H9 (cell line): ENCODE measurements around the gene BACE1-AS. TPM values are rescaled to one million over a fixed set of nuclear protein-coding genes. Genes with fewer than 3 reads are reported as not detected.

Experiments used
- DNase-seq: peaks from one replicate; pipeline ENCODE4 v3.0.0-alpha.2; 2017
- H2AFZ ChIP-seq: one replicate; pipeline ENCODE4 v1.6.1; 2013; ENCODE audit warnings: mild to moderate bottlenecking, low read length, control low read depth, moderate library complexity
- H2AK5ac ChIP-seq: 2 replicates; pipeline ENCODE4 v1.6.1; 2013; ENCODE audit warnings: low read length, control low read depth, mixed read lengths; ENCODE audit not compliant: insufficient read length
- H2BK120ac ChIP-seq: one replicate; pipeline ENCODE4 v1.6.1; 2013; ENCODE audit warnings: low read depth, mild to moderate bottlenecking, low read length, control low read depth, inconsistent platforms; ENCODE audit not compliant: poor library complexity, severe bottlenecking
- H2BK12ac ChIP-seq: 2 replicates; pipeline ENCODE4 v1.6.1; 2013; ENCODE audit warnings: low read length, control low read depth, mixed read lengths, low read depth; ENCODE audit not compliant: insufficient read length
- H2BK15ac ChIP-seq: 2 replicates; pipeline ENCODE4 v1.6.1; 2013; ENCODE audit warnings: low read depth, low read length, control low read depth
- H2BK20ac ChIP-seq: one replicate; pipeline ENCODE4 v1.6.1; 2013; ENCODE audit warnings: low read depth, mild to moderate bottlenecking, low read length, control low read depth, inconsistent platforms; ENCODE audit not compliant: poor library complexity, severe bottlenecking
- H2BK5ac ChIP-seq: 2 replicates; pipeline ENCODE4 v1.6.1; 2013; ENCODE audit warnings: low read length, control low read depth, mixed read lengths; ENCODE audit not compliant: insufficient read length
- H3K14ac ChIP-seq: 2 replicates; pipeline ENCODE4 v1.6.1; 2013; ENCODE audit warnings: low read length, control low read depth; ENCODE audit not compliant: insufficient read depth
- H3K18ac ChIP-seq: 2 replicates; pipeline ENCODE4 v1.6.1; 2013; ENCODE audit warnings: low read depth, mild to moderate bottlenecking, mixed read lengths, low read length, control low read depth; ENCODE audit not compliant: insufficient read length
- H3K23ac ChIP-seq: 2 replicates; pipeline ENCODE4 v1.6.1; 2013; ENCODE audit warnings: low read length, control low read depth, mixed read lengths, low read depth; ENCODE audit not compliant: insufficient read length
- H3K23me2 ChIP-seq: 2 replicates; pipeline ENCODE4 v1.6.1; 2013; ENCODE audit warnings: low read depth, mild to moderate bottlenecking, mixed read lengths, low read length, control low read depth; ENCODE audit not compliant: insufficient read length, poor library complexity, severe bottlenecking
- H3K27ac ChIP-seq: 2 replicates; pipeline ENCODE4 v1.5.1; 2013; ENCODE audit warnings: low read length, control low read depth, mixed read lengths, low read depth; ENCODE audit not compliant: insufficient read length
- H3K27me3 ChIP-seq: 2 replicates; pipeline ENCODE4 v1.6.1; 2013; ENCODE audit warnings: low read length, control low read depth, inconsistent platforms; ENCODE audit not compliant: insufficient read depth
- H3K4ac ChIP-seq: 2 replicates; pipeline ENCODE4 v1.6.1; 2013; ENCODE audit warnings: low read depth, mild to moderate bottlenecking, control low read depth, inconsistent platforms, low read length, moderate library complexity
- H3K4me1 ChIP-seq: 2 replicates; pipeline ENCODE4 v1.6.1; 2013; ENCODE audit warnings: low read length, control low read depth, inconsistent platforms; ENCODE audit not compliant: insufficient read depth
- H3K4me2 ChIP-seq: 2 replicates; pipeline ENCODE4 v1.6.1; 2013; ENCODE audit warnings: low read length, control low read depth, mixed read lengths; ENCODE audit not compliant: insufficient read length, insufficient read depth
- H3K56ac ChIP-seq: 2 replicates; pipeline ENCODE4 v1.6.1; 2013; ENCODE audit warnings: low read depth, mild to moderate bottlenecking, mixed read lengths, low read length, control low read depth; ENCODE audit not compliant: insufficient read length
- H3K79me1 ChIP-seq: 2 replicates; pipeline ENCODE4 v1.6.1; 2013; ENCODE audit warnings: low read depth, mild to moderate bottlenecking, moderate library complexity, low read length, control low read depth, inconsistent platforms; ENCODE audit not compliant: insufficient read depth, poor library complexity, severe bottlenecking
- H3K79me2 ChIP-seq: 2 replicates; pipeline ENCODE4 v1.6.1; 2013; ENCODE audit warnings: low read length, control low read depth, inconsistent platforms; ENCODE audit not compliant: insufficient read depth
- H3K9ac ChIP-seq: 2 replicates; pipeline ENCODE4 v1.6.1; 2013; ENCODE audit warnings: low read length, control low read depth, mixed read lengths; ENCODE audit not compliant: insufficient read length; ENCODE audit errors: extremely low read depth
- H3K9me3 ChIP-seq: one replicate; pipeline ENCODE4 v1.6.1; 2013; ENCODE audit warnings: low read depth, low read length, inconsistent platforms; ENCODE audit not compliant: control insufficient read depth
- H3T11ph ChIP-seq: one replicate; pipeline ENCODE4 v1.6.1; 2013; ENCODE audit warnings: mild to moderate bottlenecking, low read length, control low read depth, inconsistent platforms
- H4K20me1 ChIP-seq: one replicate; pipeline ENCODE4 v1.6.1; 2013; ENCODE audit not compliant: control insufficient read depth, insufficient read length, insufficient read depth
- H4K5ac ChIP-seq: 2 replicates; pipeline ENCODE4 v1.6.1; 2013; ENCODE audit warnings: low read depth, mild to moderate bottlenecking, mixed read lengths, low read length, control low read depth; ENCODE audit not compliant: insufficient read length
- H4K8ac ChIP-seq: replicated peaks from 2 replicates; pipeline ENCODE4 v1.6.1; 2013; ENCODE audit warnings: low read length, control low read depth, mixed read lengths, low read depth; ENCODE audit not compliant: insufficient read length
- H4K91ac ChIP-seq: 2 replicates; pipeline ENCODE4 v1.6.1; 2013; ENCODE audit warnings: low read depth, mild to moderate bottlenecking, moderate library complexity, mixed read lengths, low read length, control low read depth; ENCODE audit not compliant: insufficient read length
- H3K27ac Mint-ChIP-seq, 3 experiments: 2 replicates in 2 of 3; 3 replicates in 1 of 3; pipeline ENCODE4 v1.8.0; 2020 to 2021; ENCODE audit warnings: mixed read lengths in 3 of 3, mild to moderate bottlenecking in 1 of 3, moderate library complexity in 1 of 3
- H3K27me3 Mint-ChIP-seq: 2 replicates; pipeline ENCODE4 v1.8.0; 2021; ENCODE audit warnings: low read depth, mild to moderate bottlenecking, moderate library complexity, mixed read lengths
- H3K36me3 Mint-ChIP-seq, 3 experiments: 2 replicates in 2 of 3; 3 replicates in 1 of 3; pipeline ENCODE4 v1.8.0; 2020 to 2021; ENCODE audit warnings: low read depth in 3 of 3, mixed read lengths in 3 of 3; ENCODE audit not compliant: insufficient read depth in 1 of 3
- H3K4me1 Mint-ChIP-seq, 2 experiments: 2 replicates each; pipeline ENCODE4 v1.8.0; 2020; ENCODE audit warnings: mixed read lengths in 2 of 2
- H3K4me3 Mint-ChIP-seq, 2 experiments: 2 replicates in 1 of 2; 3 replicates in 1 of 2; pipeline ENCODE4 v1.8.0; 2020 to 2021; ENCODE audit warnings: mild to moderate bottlenecking in 2 of 2, mixed read lengths in 2 of 2, moderate library complexity in 1 of 2
- H3K9me3 Mint-ChIP-seq, 2 experiments: 2 replicates in 1 of 2; 3 replicates in 1 of 2; pipeline ENCODE4 v1.8.0; 2020; ENCODE audit warnings: mild to moderate bottlenecking in 2 of 2, mixed read lengths in 2 of 2, moderate library complexity in 1 of 2
- CTCF ChIP-seq: fragments of 200-600 bp; sonication (generic); conservative IDR thresholded peaks from 3 replicates; pipeline ENCODE4 v1.8.0; 2021; ENCODE audit warnings: antibody characterized with exemption, mild to moderate bottlenecking
- WGBS: extraction: QIAGEN DNeasy Blood & Tissue Kit; methylation state at CpG from one replicate; pipeline ENCODE4 v1.1.7; 2013; ENCODE audit warnings: missing lambda C conversion rate, low lambda C conversion rate, mixed read lengths; ENCODE audit not compliant: insufficient read length; ENCODE audit errors: extremely low coverage; 5-methylcytosine and 5-hydroxymethylcytosine counted together
- total RNA-seq: library from RNA; stranded (reverse); gene quantifications from 2 replicates; pipeline ENCODE4 v1.2.1, GENCODE V29; 2021

The BACE1-AS gene
- total RNA-seq, 1 experiment from 2014 or later: 9.9 TPM

- H3K9me3 ChIP-seq: no peaks in the 10 kb centered on the region
- no peaks in the 10 kb centered on the region for H3K27me3 ChIP-seq
- H3K4me1 Mint-ChIP-seq: no peaks in the 10 kb centered on the region
- H3K4ac ChIP-seq: no peak overlapping the region
- no peaks in the 10 kb centered on the region for H3K79me2 ChIP-seq
- H4K8ac ChIP-seq: no peak overlapping the region
- H3K4me3 Mint-ChIP-seq: no peak overlapping the region
- WGBS: no CpG with 5 or more reads among the region's 3 CpGs
- H3K79me1 ChIP-seq: no peaks in the 10 kb centered on the region
- H4K20me1 ChIP-seq: no peaks in the 10 kb centered on the region
- H3K23me2 ChIP-seq: no peaks in the 10 kb centered on the region
- no peak overlapping the region for H2AFZ ChIP-seq
- no peak overlapping the region for H2BK5ac ChIP-seq
- H3K56ac ChIP-seq: no peak overlapping the region
- no peaks in the 10 kb centered on the region; a peak in 1 of 5 replicates for H3K9me3 Mint-ChIP-seq
- H2BK20ac ChIP-seq: no peak overlapping the region
- H3T11ph ChIP-seq: no peak overlapping the region
- no peak overlapping the region for H3K14ac ChIP-seq
- no peaks in the 10 kb centered on the region for H3K27me3 Mint-ChIP-seq
- no peak overlapping the region for H3K4me2 ChIP-seq
- H3K23ac ChIP-seq: no peak overlapping the region
- no peak overlapping the region for H3K18ac ChIP-seq
- no peak overlapping the region for H2BK120ac ChIP-seq
- no peak for DNase-seq
- no peak overlapping the region for H3K27ac Mint-ChIP-seq
- no peak for TF ChIP-seq CTCF
- H3K27ac ChIP-seq: no peak overlapping the region
- no peak overlapping the region for H4K5ac ChIP-seq
- peaks cover 5 to 36% (median 31%) of the 10 kb centered on the region in 3 experiments for H3K36me3 Mint-ChIP-seq
- H2BK15ac ChIP-seq: no peak overlapping the region
- H3K9ac ChIP-seq: no peak overlapping the region
- no peaks in the 10 kb centered on the region for H3K4me1 ChIP-seq
- H4K91ac ChIP-seq: no peak overlapping the region
- H2BK12ac ChIP-seq: no peak overlapping the region
- H2AK5ac ChIP-seq: no peak overlapping the region
Measured at GRCh38 chr11:117255966-117256365, 35.2 kb upstream of the BACE1-AS start.
